Activated naive CD8-positive, alpha-beta T cell treated with anti-CD3 and anti-CD28 coated beads for 36 hours (primary cell): Measurements from ENCODE around the gene VCL. TPM values are rescaled to one million over a fixed set of nuclear protein-coding genes. Genes with fewer than 3 reads are reported as not detected.
A peak's percentile ranks its signal among the peaks of the same experiment; 100 is the strongest.
"Not testable (repeated sequence)": the region's sequence is repeated elsewhere in the genome, so short reads cannot be mapped to it uniquely, and the experiment has no call there.

ENCODE experiments used
- DNase-seq: peaks from one replicate; pipeline ENCODE4 v3.0.0; 2021
- H3K27ac Mint-ChIP-seq: one replicate; pipeline ENCODE4 v1.8.0; 2022; ENCODE audit warnings: mild to moderate bottlenecking, moderate library complexity, mixed read lengths
- H3K27me3 Mint-ChIP-seq: one replicate; pipeline ENCODE4 v1.8.0; 2022; ENCODE audit warnings: mild to moderate bottlenecking, mixed read lengths
- H3K36me3 Mint-ChIP-seq: one replicate; pipeline ENCODE4 v1.8.0; 2021; ENCODE audit warnings: mild to moderate bottlenecking, mixed read lengths
- H3K4me1 Mint-ChIP-seq: one replicate; pipeline ENCODE4 v1.8.0; 2021; ENCODE audit warnings: mixed read lengths
- H3K4me3 Mint-ChIP-seq: one replicate; pipeline ENCODE4 v1.8.0; 2022; ENCODE audit warnings: mild to moderate bottlenecking, moderate library complexity, mixed read lengths
- H3K9me3 Mint-ChIP-seq: one replicate; pipeline ENCODE4 v1.8.0; 2022; ENCODE audit warnings: mixed read lengths
- total RNA-seq, 2 experiments: library from RNA; stranded (reverse); gene quantifications; one replicate each; pipeline ENCODE4 v1.2.3, GENCODE V29; 2021

Gene VCL
- total RNA-seq, 2 experiments from 2014 or later: 9.6 to 10.0 TPM

GRCh38 chr10:74138596-74138995, 140.7 kb downstream of the VCL start:
- not testable (repeated sequence) for H3K4me1 Mint-ChIP-seq, H3K27me3 Mint-ChIP-seq, DNase-seq, H3K9me3 Mint-ChIP-seq, H3K4me3 Mint-ChIP-seq, H3K27ac Mint-ChIP-seq
- H3K36me3 Mint-ChIP-seq: peaks cover 26% of the 10 kb centered on the region

GRCh38 chr10:74139981-74140380, 142.1 kb downstream of the VCL start:
- Mint-ChIP-seq H3K27ac (no peak overlapping the region), H3K27me3 (no peaks in the 10 kb centered on the region), H3K36me3 (peaks cover 16% of the 10 kb centered on the region), H3K4me3 (no peak overlapping the region), H3K9me3 (no peaks in the 10 kb centered on the region), H3K4me1 (peaks cover 5% of the 10 kb centered on the region)
- no peak for DNase-seq

DNA sequence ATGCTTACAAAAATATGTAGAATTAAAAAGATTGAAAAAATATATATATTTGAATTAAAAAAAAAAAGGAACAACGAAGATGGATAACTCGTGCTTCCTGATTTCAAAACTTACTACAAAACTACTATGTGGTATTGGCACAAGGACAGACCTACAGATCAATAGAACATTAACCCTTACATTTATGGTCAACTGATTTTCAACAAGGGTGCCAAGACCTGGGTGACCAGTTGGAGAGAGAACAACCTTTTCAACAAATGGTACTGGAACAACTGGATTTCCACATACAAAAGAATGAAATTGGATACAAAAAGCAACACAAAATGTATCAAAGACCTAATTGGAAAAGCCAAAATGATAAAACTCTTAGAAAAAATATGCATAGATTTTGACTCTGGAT, 142.6 kb downstream of the VCL start:
- H3K27ac Mint-ChIP-seq: no peak overlapping the region
- H3K27me3 Mint-ChIP-seq: no peaks in the 10 kb centered on the region
- no peak overlapping the region for H3K4me3 Mint-ChIP-seq
- no peaks in the 10 kb centered on the region for H3K9me3 Mint-ChIP-seq
- peaks cover 6% of the 10 kb centered on the region for H3K4me1 Mint-ChIP-seq
- no peak for DNase-seq
- H3K36me3 Mint-ChIP-seq: peaks cover 16% of the 10 kb centered on the region

DNA sequence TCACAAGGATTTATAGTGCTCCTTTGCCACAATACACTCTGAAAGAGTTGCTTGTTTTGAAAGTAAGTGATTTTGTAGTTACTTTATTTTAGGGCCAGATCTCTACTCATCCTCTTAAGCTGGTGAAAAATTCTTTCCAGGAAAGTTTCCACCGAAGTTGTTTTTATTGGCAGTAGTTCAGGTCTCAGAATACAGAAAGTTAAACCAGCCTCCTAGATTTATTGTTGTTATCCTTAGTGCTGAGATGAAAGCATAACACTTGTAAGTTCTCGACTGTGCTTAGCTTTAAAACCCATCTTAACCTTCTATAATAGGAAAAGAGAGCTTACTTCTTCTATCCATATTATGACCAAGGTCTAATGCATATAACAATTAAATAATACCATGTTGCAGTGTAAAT, 147.2 kb downstream of the VCL start:
- H3K4me1 Mint-ChIP-seq: peaks cover 26% of the 10 kb centered on the region
- no peak overlapping the region for H3K4me3 Mint-ChIP-seq
- no peaks in the 10 kb centered on the region for H3K27me3 Mint-ChIP-seq
- H3K27ac Mint-ChIP-seq: no peak overlapping the region
- peaks cover 15% of the 10 kb centered on the region for H3K36me3 Mint-ChIP-seq
- no peaks in the 10 kb centered on the region for H3K9me3 Mint-ChIP-seq
- no peak for DNase-seq

- not testable (repeated sequence) for DNase-seq, H3K4me3 Mint-ChIP-seq, H3K27me3 Mint-ChIP-seq, H3K27ac Mint-ChIP-seq, H3K9me3 Mint-ChIP-seq
- Mint-ChIP-seq H3K36me3 (peaks cover 15% of the 10 kb centered on the region), H3K4me1 (peaks cover 24% of the 10 kb centered on the region)
Observed at GRCh38 chr10:74146980-74147379, 149.1 kb downstream of the VCL start.

DNA sequence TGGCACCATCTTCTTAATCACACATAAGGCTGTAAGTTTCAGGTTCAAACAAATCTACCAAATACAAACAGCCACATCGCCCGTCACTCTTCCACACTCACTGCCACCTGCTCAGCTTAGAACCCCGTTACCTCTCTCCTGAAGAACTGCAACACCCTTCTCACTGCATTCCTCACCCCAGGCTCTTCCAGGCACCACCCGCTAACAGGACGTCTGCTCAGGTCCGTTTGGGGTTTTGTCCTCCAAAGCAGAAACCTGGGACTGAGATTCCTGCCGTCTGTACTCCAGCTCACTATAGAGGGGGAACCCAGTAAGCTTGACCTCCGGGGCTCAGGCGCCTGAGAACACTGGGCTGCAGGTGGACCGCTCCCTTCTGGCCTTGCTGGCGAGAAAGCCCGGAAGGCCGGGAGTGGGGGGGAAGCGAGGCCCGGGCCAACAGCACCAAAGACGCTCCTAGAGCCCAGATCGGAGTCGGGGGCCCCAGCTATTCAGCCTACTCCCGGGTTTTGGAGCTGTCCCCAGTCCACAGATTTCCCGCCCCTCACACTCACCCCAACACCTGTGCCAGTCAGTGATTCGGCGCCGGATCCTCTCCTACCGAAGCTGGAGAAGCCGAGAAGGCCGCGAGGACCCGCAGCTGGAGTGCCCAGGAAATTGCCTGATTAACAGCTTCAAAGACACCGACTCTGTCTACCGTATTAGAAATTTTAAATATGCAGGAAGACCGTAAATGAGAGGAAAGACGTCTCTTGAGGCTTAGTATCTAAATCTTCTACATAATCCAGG, 152.5 kb downstream of the VCL start, which contains the start of gene AP3M1:
Gene AP3M1 (minus strand): TSS at position 625 of the 786 bp plus-strand sequence. CDS start 12,449 bp downstream, outside the sequence.
- peak; percentile 83 for DNase-seq
- Mint-ChIP-seq H3K4me1 (peaks cover 45% of the 10 kb centered on the region), H3K27me3 (no peaks in the 10 kb centered on the region), H3K36me3 (peaks cover 15% of the 10 kb centered on the region), H3K27ac (no peak within 1 kb of the TSS), H3K9me3 (no peaks in the 10 kb centered on the region), H3K4me3 (no peak within 1 kb of the TSS)

GRCh38 chr10:74150990-74151878, 153.3 kb downstream of the VCL start, which contains the start of gene ADK:
ADK (plus strand) TSS chr10:74151221; CDS start chr10:74151279, 58 bp downstream.
- peaks cover 10% of the 10 kb centered on the region for H3K36me3 Mint-ChIP-seq
- H3K27me3 Mint-ChIP-seq: no peaks in the 10 kb centered on the region
- peak within 1 kb of the TSS; percentile 61 for H3K27ac Mint-ChIP-seq
- H3K4me1 Mint-ChIP-seq: peaks cover 39% of the 10 kb centered on the region
- no peak within 1 kb of the TSS for H3K4me3 Mint-ChIP-seq
- peak; percentile 99 for DNase-seq
- H3K9me3 Mint-ChIP-seq: no peaks in the 10 kb centered on the region

DNA sequence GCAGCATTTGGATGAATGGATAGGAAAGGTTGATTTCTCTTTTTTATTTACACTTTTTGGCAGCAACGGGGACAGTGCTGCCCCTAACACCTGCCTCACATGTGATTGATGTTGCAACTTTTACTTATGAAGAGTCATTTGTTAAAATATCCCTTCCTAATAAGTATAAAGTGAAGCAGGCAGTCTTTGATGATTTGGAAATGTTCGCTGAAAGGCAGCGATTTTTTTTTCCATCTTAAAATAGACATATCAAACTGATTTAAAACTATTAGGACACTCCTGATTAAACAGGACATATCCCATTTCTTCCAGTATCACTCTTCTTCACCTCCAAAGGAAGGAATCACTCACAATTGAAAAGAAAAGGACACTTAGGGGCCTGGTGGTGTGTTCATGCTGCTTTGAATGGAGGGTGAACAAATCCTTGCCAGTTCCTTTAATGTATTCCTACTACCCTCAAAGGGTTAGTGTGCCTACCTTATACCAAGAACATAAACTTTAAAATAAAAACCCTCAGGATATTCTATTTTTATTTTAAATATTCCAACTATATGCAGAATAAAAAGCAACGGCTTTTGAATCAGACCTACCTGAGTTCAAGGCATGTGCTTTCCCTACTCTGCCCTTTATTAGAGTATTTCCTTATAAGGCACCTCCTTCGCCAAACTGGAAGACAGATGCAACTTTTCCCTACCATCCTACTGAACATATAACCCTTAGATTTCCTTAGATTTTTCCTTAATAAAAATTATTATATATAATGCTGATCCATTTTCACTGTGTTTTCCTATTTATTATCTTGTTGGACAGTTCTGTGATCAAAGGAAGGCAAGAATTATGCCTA, 154.2 kb downstream of the VCL start:
- H3K4me3 Mint-ChIP-seq: peak overlapping the region; percentile 42
- H3K36me3 Mint-ChIP-seq: peaks cover 12% of the 10 kb centered on the region
- DNase-seq: no peak
- no peaks in the 10 kb centered on the region for H3K9me3 Mint-ChIP-seq
- H3K27me3 Mint-ChIP-seq: no peaks in the 10 kb centered on the region
- peaks cover 42% of the 10 kb centered on the region for H3K4me1 Mint-ChIP-seq
- peak overlapping the region; percentile 61 for H3K27ac Mint-ChIP-seq

- H3K4me1 Mint-ChIP-seq: peaks cover 39% of the 10 kb centered on the region
Observed at GRCh38 chr10:74153123-74153522, 155.2 kb downstream of the VCL start.

DNA sequence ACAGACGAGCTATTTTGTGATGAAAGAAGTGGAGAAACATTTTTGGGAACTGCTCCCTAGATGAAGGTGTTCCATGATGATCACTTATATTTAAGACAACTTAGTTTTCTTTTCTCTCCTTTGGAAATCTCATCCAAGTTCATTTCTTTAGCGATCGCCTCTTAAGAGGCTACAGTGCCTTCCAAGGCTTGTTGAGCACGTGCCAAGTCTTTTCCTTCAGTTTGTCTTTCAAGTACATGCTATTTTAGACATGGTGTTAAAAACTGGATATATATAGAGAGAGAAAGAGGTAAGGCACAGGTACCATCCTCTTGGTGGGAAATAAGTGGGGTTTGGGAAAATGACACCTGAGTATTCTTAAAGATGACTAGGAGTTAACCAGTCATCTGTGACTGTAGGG, 155.8 kb downstream of the VCL start:
- peak overlapping the region; percentile 6 for H3K4me3 Mint-ChIP-seq
- no peak overlapping the region for H3K27ac Mint-ChIP-seq
- H3K9me3 Mint-ChIP-seq: no peaks in the 10 kb centered on the region
- DNase-seq: no peak
- H3K36me3 Mint-ChIP-seq: peaks cover 5% of the 10 kb centered on the region
- H3K27me3 Mint-ChIP-seq: no peaks in the 10 kb centered on the region
- H3K4me1 Mint-ChIP-seq: peaks cover 33% of the 10 kb centered on the region

More at GRCh38 chr10:74153123-74153522, 155.2 kb downstream of the VCL start:
- Mint-ChIP-seq H3K9me3 (no peaks in the 10 kb centered on the region), H3K36me3 (peaks cover 7% of the 10 kb centered on the region), H3K27me3 (no peaks in the 10 kb centered on the region), H3K27ac (no peak overlapping the region), H3K4me3 (peak overlapping the region; percentile 6)
- DNase-seq: no peak

GRCh38 chr10:74156919-74157289, 159.0 kb downstream of the VCL start:
- Mint-ChIP-seq H3K27me3 (no peaks in the 10 kb centered on the region), H3K4me3 (no peak overlapping the region), H3K27ac (no peak overlapping the region), H3K36me3 (peaks cover 13% of the 10 kb centered on the region), H3K9me3 (no peaks in the 10 kb centered on the region), H3K4me1 (peaks cover 31% of the 10 kb centered on the region)
- no peak for DNase-seq

- no peak overlapping the region for H3K27ac Mint-ChIP-seq
- H3K9me3 Mint-ChIP-seq: no peaks in the 10 kb centered on the region
- DNase-seq: no peak
- peaks cover 20% of the 10 kb centered on the region for H3K4me1 Mint-ChIP-seq
- peaks cover 15% of the 10 kb centered on the region for H3K36me3 Mint-ChIP-seq
- no peak overlapping the region for H3K4me3 Mint-ChIP-seq
- H3K27me3 Mint-ChIP-seq: no peaks in the 10 kb centered on the region
Observed at GRCh38 chr10:74160013-74160412, 162.1 kb downstream of the VCL start.

DNA sequence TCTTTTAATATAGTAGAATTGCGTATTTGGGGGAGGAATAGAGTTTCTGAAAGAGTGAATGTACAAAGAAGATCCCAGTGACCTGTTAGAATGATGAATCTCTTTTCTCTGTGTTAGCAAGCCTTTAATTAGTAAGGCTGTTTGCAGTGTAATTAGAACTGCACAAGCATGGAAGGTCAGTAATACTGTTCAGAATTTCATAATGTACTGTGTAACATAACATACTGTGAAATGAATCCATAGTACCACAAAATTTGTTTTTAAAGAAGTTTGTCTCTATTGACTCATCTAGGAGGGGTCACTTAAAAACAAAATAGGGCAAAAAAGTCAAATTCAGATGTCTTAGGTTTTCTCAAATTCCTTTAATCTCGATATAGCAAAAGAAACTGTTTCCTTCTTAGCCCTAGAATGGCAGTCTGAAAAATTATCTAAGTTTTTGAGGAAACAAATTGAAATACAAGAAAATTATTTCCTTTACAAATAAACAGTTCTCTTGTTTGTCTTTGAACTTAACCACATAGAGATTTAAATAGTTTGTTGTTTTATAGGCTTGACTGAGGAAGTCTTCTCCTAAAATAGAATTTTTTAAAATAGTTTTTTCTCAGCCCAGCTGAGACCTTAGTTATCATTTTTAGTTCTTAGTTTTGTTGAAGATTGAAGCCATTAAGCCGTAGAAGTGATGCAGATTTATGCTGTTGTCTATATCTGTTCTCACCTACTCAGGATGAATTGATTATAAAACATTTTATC, 165.6 kb downstream of the VCL start:
- Mint-ChIP-seq H3K4me1 (peaks cover 21% of the 10 kb centered on the region), H3K9me3 (no peaks in the 10 kb centered on the region), H3K27me3 (no peaks in the 10 kb centered on the region), H3K36me3 (peaks cover 13% of the 10 kb centered on the region), H3K4me3 (no peak overlapping the region), H3K27ac (no peak overlapping the region)
- no peak for DNase-seq
